Measurements from ENCODE around the gene CBY1.

The CBY1 gene

DNA sequence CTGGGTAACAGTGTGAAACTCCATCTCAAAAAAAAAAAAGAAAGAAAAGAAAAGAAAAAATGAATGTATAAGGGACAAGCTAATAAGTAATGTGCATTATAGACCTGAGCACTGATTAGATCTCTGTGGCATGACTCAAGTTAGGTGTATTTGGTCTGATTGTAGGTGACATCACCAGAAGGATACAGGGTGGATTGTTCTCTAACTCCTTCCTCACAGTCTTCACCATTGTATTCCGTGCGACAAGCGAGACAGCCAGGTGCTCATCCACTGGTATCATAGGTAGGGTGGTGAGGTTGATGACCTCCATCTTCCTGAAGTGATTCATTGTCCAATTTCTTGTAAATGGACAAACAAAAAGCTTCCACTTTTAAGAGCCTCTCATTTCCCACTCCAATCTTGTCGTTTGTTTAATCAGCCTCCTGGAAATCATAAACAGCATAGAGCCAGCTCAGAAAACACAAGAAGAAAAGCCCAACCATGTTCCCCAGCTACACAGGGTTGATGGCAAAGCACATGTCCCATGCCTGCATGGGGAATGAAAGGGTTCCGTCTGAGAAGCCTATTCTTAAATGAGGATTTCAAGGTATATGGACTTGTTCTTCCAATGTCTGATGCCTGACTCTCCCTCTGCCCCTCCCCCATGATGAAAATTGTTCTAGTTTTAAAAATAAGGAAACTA lies 6.5 kb upstream of the CBY1 start:
- no peak for DNase-seq (ENCODE audit: low read depth in 3 of 3)

DNA sequence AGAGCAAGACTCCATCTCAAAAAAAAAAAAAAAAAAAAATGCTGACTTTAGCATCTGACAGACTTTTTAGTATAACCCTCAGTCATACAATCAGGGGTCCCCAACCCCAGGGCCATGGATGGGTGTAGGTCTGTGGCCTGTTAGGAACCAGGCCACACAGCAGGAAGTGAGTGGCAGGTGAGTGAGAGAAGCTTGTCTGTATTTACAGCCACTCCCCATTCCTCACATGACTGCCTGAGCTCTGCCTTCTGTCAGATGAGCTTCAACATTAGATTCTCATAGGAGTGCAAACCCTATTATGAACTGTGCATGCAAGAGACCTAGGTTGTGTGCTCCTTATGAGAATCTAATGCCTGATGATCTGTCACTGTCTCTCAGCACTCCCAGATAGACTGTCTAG lies 3.6 kb upstream of the CBY1 start:
- no peak for DNase-seq (ENCODE audit: low read depth in 3 of 3)

DNA sequence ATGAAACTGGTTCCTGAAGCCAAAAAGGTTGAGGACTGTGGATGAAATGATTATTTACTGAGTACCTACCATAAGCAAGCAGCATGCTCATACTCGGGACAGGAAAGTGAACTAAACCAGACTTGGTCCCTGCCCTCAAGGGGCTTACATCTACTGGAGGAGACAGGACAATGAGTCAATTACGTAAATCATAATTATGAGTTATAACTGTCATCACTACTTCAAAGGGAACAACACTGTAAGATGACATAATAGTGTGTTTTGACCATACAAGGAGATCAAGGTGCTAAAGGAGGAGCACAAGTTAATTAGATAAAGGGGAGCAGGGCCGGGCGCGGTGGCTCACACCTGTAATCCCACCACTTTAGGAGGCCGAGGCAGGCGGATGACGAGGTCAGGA lies 2.7 kb upstream of the CBY1 start:
- DNase-seq (ENCODE audit: low read depth in 3 of 3): no peak

DNA sequence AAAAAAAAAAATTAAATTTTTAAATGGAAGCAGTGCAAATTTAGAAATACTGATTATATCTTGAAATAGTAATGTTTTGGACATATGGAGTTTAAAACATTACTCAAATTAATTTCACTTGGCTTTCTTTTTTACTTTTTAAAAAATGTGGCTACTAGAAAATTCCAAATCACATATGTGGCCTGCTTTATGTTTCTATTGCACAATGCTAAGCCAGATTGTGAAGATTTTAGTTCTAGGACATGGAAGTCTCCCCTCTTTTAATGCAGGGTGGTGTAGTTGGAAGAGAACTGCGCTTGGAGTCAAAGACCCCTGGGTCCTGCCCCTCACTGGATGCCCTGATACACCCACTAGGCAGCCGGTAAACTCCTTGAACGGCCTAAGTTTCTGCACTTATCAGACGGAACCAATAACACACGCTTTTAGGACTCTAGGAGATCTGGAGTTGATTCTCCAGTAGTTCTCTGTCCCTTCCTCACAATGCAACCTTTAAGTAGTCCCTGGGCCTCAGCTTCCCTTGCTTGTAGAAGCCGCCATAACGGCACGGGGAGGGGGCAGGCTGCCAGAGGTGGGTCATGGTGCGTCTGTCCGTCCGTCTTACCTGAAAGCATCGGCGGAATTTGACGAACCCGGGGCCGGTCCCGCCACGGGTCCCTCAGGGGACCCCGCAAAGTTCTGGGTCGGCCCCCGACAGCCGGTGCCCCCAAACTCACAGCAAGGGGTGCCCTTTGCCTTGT lies 751 bp upstream of the CBY1 start:
- DNase-seq (ENCODE audit: low read depth in 3 of 3): no peak

DNA sequence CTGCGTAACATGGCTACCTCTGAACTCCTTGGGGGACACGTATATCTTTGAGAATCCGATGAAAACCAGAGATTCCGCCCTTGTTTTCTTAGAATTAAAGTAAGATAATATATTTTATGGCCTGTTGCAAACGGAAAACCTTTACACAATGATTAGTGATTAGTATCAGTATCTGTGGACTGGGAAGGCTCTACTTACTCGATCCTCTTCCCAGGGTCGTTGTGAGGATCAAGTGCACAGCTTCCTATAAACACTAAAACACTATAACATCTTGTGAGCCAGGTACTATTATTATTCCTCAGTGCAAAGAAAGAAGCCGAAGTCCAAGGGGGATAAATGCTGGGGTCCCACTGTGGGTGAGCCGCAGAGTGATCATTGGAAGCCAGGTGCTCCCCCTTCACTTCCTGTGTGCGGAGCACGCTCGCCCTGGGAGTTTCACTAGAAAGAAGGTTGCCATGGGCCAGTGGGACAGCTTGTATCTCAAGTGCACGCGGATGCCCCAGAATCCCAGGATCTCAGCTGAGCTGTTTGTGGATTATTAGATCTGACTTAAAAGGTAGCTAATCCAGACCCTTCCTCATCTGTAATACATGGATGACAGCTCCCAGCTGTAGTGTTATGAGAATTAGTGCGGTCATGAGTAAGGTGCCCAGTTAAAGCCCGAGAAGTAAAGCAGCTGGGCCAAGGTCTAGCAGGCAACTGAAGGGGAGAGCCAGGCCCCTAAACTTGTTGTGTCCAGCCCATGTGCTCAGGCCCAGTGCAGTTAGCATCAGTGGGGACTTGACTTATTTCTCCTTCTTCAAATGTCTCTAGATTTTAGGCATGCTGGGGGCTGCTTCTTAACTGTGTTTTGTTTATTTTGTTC lies 839 bp downstream of the CBY1 start:
- DNase-seq (ENCODE audit: low read depth in 3 of 3): peak in 2 of 3 experiments; percentile 16 to 44

DNA sequence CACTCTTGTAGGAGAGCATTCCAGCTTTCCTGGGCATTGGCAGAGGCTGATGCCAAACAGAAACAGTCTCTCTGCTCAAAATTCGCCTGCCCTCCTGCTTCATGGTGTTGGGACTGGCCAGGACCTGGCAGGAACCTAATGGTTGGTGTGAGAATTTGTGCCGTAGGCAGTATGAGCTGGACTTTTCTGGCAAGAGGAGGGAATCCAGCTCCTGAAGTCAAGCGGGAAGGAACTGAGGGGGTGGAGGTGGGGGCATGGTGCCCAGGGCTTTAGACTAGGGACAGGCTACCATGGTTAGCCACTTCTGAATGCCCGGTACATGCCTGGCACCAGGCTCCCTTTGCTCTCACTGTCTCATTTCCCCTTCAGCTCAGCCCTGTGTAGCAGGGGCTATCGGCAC lies 18.4 kb downstream of the CBY1 start:
- DNase-seq (ENCODE audit: low read depth in 3 of 3): no peak

DNA sequence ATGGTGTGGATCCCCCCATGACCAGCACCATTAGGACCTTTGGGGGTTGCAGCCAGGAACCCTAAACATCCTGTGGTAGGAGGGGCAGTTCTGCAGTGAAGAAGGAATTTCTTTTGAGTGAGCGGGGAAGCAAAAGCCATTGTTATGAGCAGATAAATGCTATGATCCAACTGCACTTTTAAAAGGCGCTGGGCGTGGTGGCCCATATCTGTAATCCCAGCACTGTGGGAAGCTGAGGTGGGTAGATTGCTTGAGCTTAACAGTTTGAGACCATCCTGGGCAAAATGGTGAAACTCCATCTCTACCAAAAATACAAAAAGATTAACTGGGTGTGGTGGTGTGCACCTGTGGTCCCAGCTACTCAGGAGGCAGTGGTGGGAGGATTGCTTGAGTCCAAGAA lies 19.4 kb downstream of the CBY1 start:
- no peak for DNase-seq (ENCODE audit: low read depth in 3 of 3)

DNA sequence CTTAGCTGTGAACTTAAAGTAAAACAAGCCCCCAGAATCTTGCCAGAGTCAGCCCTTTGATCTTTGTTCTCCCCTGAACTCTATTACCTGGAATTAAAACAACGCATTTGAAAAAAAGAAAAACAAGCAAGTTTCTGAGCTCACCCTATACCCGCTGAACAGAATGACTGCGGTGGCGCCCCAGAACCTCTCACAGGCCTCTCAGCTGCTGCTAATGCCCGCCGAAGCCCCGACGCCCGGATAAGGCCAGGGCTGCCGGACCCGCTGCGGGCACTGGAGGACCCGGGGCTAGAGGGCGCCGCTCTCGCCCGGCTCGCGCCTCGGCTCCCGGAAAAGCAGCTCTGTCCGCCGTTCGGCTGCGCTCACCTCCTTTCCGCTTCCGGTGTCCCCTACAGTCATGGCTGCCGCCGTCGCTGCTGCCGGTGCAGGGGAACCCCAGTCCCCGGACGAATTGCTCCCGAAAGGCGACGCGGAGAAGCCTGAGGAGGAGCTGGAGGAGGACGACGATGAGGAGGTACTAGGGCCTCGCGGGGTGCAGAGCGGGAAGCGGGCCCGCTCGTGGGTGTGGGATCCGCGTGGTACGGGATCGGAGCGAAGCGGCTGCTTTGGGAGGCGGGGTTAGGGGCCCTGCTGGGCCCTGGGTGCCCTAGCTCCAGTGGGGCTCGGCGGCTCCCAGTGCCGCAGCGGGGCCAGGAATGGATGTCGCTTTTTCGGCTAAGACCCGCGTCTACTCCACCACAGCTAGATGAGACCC lies 25.3 kb downstream of the CBY1 start, which contains the start of gene TOMM22:
Gene TOMM22, plus strand, starts transcription at position 376 of the 754 bp plus-strand sequence. Its CDS starts 22 bp downstream, at position 398.
- DNase-seq (ENCODE audit: low read depth in 3 of 3): peak; percentile 74 to 81 (median 75)

DNA sequence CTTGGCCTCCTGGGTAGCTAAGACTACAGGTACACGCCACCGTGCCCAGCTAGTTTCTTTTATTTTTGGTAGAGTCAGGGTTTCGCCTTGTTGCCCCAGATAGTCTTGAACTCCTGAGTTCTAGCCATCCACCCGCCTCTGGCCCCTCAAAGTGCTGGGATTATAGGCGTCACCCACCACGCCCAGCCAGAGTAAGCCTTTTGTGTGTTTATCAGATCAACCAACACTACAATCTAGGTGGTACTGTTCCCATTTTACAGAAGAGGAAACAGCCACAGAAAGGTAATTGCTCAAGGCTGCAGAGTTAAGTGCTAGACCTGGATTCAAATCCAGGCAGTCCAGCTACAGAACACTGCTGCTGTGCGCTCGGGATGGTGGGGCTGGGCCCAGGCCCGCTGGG lies 28.5 kb downstream of the CBY1 start:
- no peak for DNase-seq (ENCODE audit: low read depth in 3 of 3)

DNA sequence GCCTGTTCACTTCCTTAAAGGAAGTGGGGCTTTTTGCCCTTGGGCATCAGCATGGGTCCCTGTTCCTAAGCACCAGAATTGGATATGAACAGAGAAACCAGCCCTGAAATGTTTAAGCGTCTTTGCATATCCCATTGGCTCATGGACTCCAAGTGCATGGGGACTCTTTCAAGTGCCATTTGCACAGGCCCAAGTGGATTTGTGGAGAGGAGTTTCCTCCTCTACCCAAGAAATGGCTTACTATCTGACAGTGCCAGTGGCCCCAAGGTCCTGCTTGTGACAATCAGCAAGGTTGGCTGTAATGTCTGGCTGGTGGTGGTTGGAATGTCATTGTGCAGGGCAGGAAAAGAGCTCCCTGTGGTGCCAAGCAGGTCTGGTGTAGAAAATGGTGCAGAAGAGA lies 29.3 kb downstream of the CBY1 start:
- DNase-seq (ENCODE audit: low read depth in 3 of 3): no peak

DNA sequence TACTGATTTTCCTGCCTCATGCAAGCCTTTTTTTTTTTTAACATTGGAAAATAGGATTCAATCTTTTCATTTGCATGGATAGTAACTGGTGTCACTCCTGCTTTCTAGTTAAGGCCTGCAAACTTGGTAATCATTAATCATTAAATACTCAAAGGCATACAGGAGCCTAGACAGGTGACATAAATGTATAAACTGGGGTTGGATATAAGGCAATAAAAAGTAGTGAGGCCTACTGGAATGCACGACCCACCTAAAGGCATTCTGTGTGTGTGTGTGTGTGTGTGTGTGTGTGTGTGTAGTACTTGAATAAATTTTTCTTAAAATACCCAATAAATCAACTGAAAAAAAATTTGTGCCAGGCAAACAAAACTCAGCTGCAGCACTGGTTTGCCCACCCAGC lies 33.2 kb downstream of the CBY1 start:
- DNase-seq (ENCODE audit: low read depth in 3 of 3): no peak

DNA sequence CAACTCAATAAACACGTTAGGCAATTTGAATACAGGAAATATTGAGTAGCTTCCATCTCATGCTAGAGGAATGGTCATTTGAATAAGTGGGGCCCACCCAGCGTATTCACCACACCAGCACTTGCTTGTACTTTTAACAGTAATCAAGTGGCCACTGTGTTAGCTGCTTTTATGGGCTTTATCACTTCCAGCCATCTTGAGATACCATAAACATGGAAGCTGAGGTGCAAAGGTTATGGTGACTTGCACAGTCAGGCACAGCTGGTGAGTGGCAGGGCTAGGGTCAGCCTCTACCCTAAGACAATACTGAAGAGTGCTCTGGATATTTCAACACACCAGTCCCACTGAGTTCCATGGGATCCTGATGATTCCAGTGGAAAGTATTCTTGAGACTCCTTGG lies 37.6 kb downstream of the CBY1 start:
- DNase-seq (ENCODE audit: low read depth in 3 of 3): no peak

DNA sequence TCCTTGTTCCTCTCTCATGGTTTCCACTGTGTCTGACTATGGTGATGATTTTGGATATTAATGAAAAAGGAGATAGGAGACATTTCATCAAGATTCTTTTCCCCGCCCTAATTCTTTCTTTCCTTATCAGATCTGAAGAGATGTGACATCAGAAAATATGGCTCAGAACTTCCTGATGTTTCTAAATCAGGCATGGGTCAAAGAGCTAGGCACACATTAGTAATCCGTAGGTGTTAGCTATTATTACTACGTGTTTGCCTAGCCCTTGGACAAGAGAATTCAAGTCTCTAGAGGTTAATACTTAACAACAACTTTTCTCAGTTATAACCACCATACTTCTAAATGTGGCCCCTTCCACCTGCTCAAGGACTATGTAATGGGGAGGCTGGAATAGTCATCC lies 38.5 kb downstream of the CBY1 start:
- no peak for DNase-seq (ENCODE audit: low read depth in 3 of 3)

DNA sequence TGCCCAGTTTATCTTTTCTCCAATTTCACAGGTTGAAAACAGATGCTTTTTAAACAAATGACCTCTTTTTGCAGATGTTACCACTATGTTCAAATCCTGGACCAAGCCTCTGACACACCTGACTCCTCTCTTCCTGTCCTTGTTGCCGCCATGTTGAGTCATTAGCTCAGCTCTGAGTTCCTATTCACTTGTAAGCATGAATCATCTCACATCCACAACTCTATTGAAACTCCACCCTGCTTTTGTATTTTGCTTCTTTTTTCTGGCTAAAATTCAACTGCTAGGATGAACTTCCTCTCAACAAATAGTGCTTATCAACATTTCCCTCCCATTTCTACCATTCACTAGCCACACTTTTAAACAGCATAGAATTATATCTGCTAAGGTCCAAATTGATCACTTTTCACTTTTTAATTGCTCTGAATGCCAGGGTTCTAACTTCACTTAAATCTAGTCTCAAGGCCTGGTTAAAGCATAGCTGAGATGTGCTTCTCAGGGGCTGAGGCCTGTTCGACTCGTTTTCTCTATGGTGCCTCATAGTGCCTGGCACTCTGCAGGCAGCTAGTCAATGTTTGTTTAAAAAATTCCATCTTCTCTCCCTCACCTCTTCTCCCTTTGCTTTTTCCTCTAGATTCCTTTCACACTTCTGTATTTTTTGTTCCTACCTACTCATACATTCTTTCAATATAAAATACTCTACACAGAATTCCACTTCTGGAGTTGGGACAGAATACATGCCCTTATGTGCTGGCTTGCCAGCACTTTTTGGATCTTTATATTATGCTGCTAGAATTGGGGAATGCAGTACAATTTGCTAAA lies 40.4 kb downstream of the CBY1 start:
- DNase-seq (ENCODE audit: low read depth in 3 of 3): peak in 2 of 3 experiments; percentile 21 to 36

DNA sequence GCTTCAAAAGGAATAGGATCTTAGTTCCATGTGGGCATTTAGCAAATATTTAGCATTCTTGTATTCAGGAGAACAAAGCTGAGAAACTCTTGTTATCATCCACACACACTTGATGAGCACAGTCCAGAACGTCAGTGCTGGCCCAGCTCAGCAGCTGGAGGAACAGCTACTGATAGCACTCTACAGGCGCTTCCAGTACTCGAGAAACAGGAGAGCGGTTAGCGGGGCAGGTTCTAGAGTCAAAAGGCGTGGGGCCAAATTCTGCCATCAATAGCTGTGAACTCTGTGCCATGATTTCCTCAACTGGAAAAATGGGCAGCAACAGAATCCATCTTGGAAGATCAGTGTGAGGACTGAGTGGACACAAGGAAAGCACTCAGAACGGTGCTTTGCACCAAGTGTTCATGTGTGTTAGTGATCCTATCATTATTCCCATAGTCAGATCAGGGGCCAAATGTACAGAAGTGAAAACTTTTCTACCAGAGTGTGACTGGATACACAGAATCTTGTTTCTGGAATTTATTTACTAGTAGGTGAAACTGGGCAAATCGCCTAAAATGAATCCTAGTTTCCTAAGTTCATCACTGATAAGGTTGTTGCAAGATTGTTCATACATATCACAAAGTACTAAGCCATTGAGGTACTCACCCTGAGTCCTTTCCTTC lies 41.1 kb downstream of the CBY1 start:
- no peak for DNase-seq (ENCODE audit: low read depth in 3 of 3)

DNA sequence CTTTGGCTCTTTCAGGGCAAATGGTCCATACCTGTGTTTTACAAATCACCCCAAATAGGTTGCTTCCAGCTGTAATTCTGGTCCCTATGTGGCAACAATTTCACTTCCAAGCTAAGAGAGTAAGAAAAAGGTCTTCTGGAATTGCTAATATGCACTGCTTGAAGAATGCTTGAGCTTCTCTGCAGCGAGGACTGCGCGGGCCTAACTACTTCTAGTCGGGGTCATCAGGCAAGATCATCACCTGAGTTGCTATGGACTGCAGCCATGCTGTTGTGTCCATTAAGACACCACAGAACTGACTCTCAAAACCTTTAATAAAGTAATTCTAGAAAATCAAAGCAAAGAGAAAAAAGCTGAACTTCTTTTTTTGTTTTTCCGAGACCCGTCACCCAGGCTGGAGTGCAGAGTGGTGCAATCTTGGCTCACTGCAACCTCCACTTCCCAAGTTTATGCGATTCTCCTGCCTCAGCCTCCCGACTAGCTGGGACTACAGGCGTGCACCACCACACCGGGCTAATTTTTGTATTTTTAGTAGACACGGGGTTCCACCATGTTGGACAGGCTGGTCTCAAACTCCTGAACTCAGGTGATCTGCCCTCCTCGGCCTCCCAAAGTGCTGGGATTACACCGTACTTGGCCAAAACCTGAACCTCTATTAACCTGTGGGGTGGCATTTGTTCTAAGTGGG lies 42.1 kb downstream of the CBY1 start:
- no peak for DNase-seq (ENCODE audit: low read depth in 3 of 3)

DNA sequence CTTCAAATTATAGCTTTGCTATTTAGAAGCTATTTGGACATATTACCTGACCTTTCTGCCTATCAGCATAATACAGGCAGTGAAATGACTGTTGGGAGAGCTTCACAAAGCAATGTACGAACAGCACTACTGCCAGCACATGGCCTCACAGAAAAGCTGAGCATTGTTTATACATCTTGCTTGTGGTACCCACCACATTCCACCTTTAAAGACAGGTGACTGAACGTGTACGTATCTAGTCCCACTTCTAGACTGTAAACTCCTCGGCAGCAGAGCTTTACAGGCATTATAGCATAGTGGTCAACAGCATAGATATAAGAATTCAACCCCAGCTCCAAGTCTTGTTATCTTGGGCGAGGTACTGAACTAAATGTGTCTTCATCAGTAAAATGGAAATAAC lies 42.7 kb downstream of the CBY1 start:
- no peak for DNase-seq (ENCODE audit: low read depth in 3 of 3)

DNA sequence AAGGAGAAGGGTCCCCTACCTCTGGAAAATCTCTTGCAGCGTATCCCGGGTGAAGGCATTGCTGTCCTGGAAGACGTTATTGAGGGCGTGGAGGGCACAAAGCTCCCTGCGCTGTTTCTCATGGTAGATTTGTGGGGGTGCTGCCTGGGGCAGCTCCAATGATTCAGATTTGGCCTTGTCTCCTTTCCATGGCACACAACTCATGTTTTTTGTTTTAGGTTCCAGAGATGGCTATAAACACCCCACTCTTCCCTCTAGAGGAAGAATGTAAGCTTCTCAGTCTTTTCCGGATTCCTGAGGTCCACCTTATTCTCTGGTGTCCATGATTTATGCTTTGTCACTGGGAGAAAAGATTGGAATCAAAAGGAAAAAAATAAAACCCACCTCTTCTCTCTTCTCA lies 43.3 kb downstream of the CBY1 start:
- DNase-seq (ENCODE audit: low read depth in 3 of 3): no peak

DNA sequence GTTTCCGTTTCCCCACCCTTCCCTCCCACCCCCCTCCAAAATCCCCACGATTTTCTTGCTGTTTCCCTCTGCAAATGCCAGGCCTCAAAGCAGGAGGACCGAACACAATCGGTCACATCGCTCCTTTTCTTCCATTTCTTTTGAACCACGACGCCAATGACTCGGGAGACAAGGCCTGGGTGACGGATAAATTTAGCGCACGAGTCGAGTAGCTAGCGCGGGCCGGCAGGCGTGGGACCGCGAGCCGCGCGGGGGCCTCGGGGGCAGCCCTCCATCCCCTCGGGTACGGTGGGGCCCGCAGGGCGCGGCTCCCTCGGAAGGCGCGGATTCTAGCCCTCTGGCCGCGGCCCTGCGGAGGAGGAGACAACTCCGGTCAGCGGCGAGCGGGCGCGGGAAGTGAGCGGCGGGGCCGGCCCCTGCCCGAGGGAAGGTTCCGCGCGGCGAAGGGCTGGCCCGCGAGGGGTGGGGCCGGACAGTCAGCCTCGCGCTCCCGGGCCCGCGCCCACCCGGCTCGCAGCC lies 43.9 kb downstream of the CBY1 start:
- DNase-seq (ENCODE audit: low read depth in 3 of 3): no peak

Data from stimulated activated CD4-positive, alpha-beta T cell treated with anti-CD3 and anti-CD28 coated beads, TNF-alpha, amount 100 ng/mL, for 24 hours (primary cell).